Measurements from ENCODE around the gene DCST2. TPM values are rescaled to one million over a fixed set of nuclear protein-coding genes. Genes with fewer than 3 reads are reported as not detected.

DCST2 gene
- total and polyA plus RNA-seq, 9 of the 15 experiments (the other 6 are each of a cell fraction or from before 2014, with no cell fraction given), result 0.09 to 0.49 (median 0.11) TPM; not detected in 3

GRCh38 chr1:155070721-155071569 lies 37.4 kb upstream of the DCST2 start (continued):
- peak; percentile 54 for TF ChIP-seq PHF20 (IDR thresholded peaks at IDR 0.05; ENCODE audit: partially characterized antibody)
- no peak for TF ChIP-seq RBBP5 (IDR thresholded peaks at IDR 0.05; ENCODE audit: borderline replicate concordance, insufficient read depth, low read length, poor library complexity, severe bottlenecking)
- no peak for TF ChIP-seq ZNF444 (CRISPR knock-in tag; IDR thresholded peaks at IDR 0.05)
- peak in 1 of 2 experiments; percentile 72; a peak in 1 of 4 replicates for TF ChIP-seq RCOR1 (IDR thresholded peaks at IDR 0.05; ENCODE audit: borderline replicate concordance in 1 of 2, low read depth in 2 of 2, low read length in 2 of 2)
- TF ChIP-seq FOXO4 (CRISPR knock-in tag; IDR thresholded peaks at IDR 0.05), result no peak
- no peak for TF ChIP-seq ZBTB8A (IDR thresholded peaks at IDR 0.05; ENCODE audit: partially characterized antibody)
- no peak for TF ChIP-seq OTX1 (CRISPR knock-in tag; IDR thresholded peaks at IDR 0.05)
- TF ChIP-seq ETV5 (CRISPR knock-in tag; IDR thresholded peaks at IDR 0.05; ENCODE audit: low read depth), result peak; percentile 49; the same call in 1 of the 2 replicates
- TF ChIP-seq ZNF431 (CRISPR knock-in tag; IDR thresholded peaks at IDR 0.05), result peak; percentile 83
- TF ChIP-seq SMAD1 (IDR thresholded peaks at IDR 0.05; ENCODE audit: low read depth, low read length, partially characterized antibody), result no peak
- TF ChIP-seq SMAD2 (IDR thresholded peaks at IDR 0.05; ENCODE audit: low read depth, low read length), result no peak
- no peak for TF ChIP-seq TAF7 (tag; IDR thresholded peaks at IDR 0.05)
- no peak for TF ChIP-seq ZSCAN32 (CRISPR knock-in tag; IDR thresholded peaks at IDR 0.05)
- TF ChIP-seq TAF1 (IDR thresholded peaks at IDR 0.05; ENCODE audit: control insufficient read depth, extremely low read depth, insufficient read depth, low read length, severe bottlenecking), result peak; percentile 13
- TF ChIP-seq ATF3 (IDR thresholded peaks at IDR 0.05), result no peak
- TF ChIP-seq ATF3 (CRISPR knock-in tag; conservative IDR thresholded peaks at IDR 0.05), result no peak
- 0 out of 2 replicates have a peak, but pooled peaks have one; percentile 68 for TF ChIP-seq AFF4 (CRISPR knock-in tag; IDR thresholded peaks at IDR 0.05)
- TF ChIP-seq SAFB (IDR thresholded peaks at IDR 0.05; ENCODE audit: borderline replicate concordance, low read depth, low read length), result peak; percentile 59; the same call in 1 of the 2 replicates
- TF ChIP-seq E2F6 (IDR thresholded peaks at IDR 0.05; ENCODE audit: borderline replicate concordance in 1 of 2, extremely low read depth in 1 of 2, insufficient read depth in 1 of 2, insufficient read length in 1 of 2, low read depth in 1 of 2, low read length in 1 of 2, poor library complexity in 1 of 2, severe bottlenecking in 1 of 2), result peak; percentile 69 to 87

Data from K562 (cell line).